HepG2 (cell line): Measurements from ENCODE around the gene RPS6KB1. TPM values are rescaled to one million over a fixed set of nuclear protein-coding genes. Genes with fewer than 3 reads are reported as not detected.

Source experiments
- AHDC1 ChIP-seq: sonication (generic); formaldehyde crosslinking; IDR thresholded peaks from 2 replicates; pipeline ENCODE4 v1.5.1; 2020; ENCODE audit warnings: mild to moderate bottlenecking, missing genetic modification reagents, borderline replicate concordance
- GABPA ChIP-seq, 2 experiments: IDR thresholded peaks; 2 replicates each; pipeline ENCODE4 v1.6.1; 2011 to 2016; ENCODE audit warnings: low read depth in 2 of 2, low read length in 1 of 2, missing biosample characterization in 1 of 2, missing genetic modification characterization in 1 of 2
- JARID2 ChIP-seq: sonication (generic); formaldehyde crosslinking; IDR thresholded peaks from 2 replicates; pipeline ENCODE4 v1.8.1; 2023; ENCODE audit warnings: missing genetic modification reagents, inconsistent platforms; ENCODE audit not compliant: insufficient replicate concordance
- KDM5B ChIP-seq: sonication (generic); formaldehyde crosslinking; IDR thresholded peaks from 2 replicates; pipeline ENCODE4 v1.4.0; 2020; ENCODE audit warnings: missing genetic modification reagents, mild to moderate bottlenecking, borderline replicate concordance
- MYC ChIP-seq: sonication (generic); formaldehyde crosslinking; IDR thresholded peaks from 2 replicates; pipeline ENCODE4 v1.9.0; 2021; ENCODE audit warnings: missing genetic modification reagents, borderline replicate concordance
- POLR2A ChIP-seq, 2 experiments: IDR thresholded peaks; 2 replicates each; pipeline ENCODE4 v1.6.1; 2011; ENCODE audit warnings: low read depth in 2 of 2, low read length in 2 of 2, mild to moderate bottlenecking in 1 of 2, moderate library complexity in 1 of 2; ENCODE audit not compliant: insufficient read depth in 1 of 2
- TFAP4 ChIP-seq: sonication (generic); IDR thresholded peaks from 2 replicates; pipeline ENCODE4 v1.6.1; 2016; ENCODE audit warnings: low read depth, borderline replicate concordance
- TFE3 ChIP-seq: IDR thresholded peaks from 2 replicates; pipeline ENCODE4 v1.6.1; 2016
- TOE1 ChIP-seq: sonication (generic); formaldehyde crosslinking; IDR thresholded peaks from 2 replicates; pipeline ENCODE4 v1.4.0; 2020; ENCODE audit warnings: mild to moderate bottlenecking, missing genetic modification reagents
- TRAFD1 ChIP-seq: sonication (generic); formaldehyde crosslinking; IDR thresholded peaks from 2 replicates; pipeline ENCODE4 v1.5.1; 2020; ENCODE audit warnings: missing genetic modification reagents, mild to moderate bottlenecking, borderline replicate concordance
- ZFP36 ChIP-seq: fragments of 150-350 bp; IDR thresholded peaks from 2 replicates; pipeline ENCODE4 v1.6.1; 2018; ENCODE audit warnings: borderline replicate concordance, low read length, low read depth; ENCODE audit not compliant: partially characterized antibody
- ZMAT5 ChIP-seq: sonication (generic); formaldehyde crosslinking; IDR thresholded peaks from 2 replicates; pipeline ENCODE4 v1.5.0; 2020; ENCODE audit warnings: mild to moderate bottlenecking, low read depth, missing genetic modification reagents, borderline replicate concordance
- ZNF414 ChIP-seq: sonication (generic); formaldehyde crosslinking; IDR thresholded peaks from 2 replicates; pipeline ENCODE4 v1.5.0; 2020; ENCODE audit warnings: missing genetic modification reagents
- ZNF552 ChIP-seq: sonication (generic); formaldehyde crosslinking; IDR thresholded peaks from 2 replicates; pipeline ENCODE4 v1.9.0; 2022; ENCODE audit warnings: missing genetic modification reagents, mild to moderate bottlenecking, borderline replicate concordance
- ZNF670 ChIP-seq: sonication (generic); formaldehyde crosslinking; IDR thresholded peaks from 2 replicates; pipeline ENCODE4 v1.8.0; 2022; ENCODE audit warnings: mild to moderate bottlenecking, missing genetic modification reagents, borderline replicate concordance
- ZNF878 ChIP-seq: sonication (generic); formaldehyde crosslinking; IDR thresholded peaks from 2 replicates; pipeline ENCODE4 v1.8.1; 2023; ENCODE audit warnings: mild to moderate bottlenecking, missing genetic modification reagents, moderate library complexity
- polyA plus RNA-seq, 8 experiments: library from polyadenylated mRNA; depleted of rRNA in 3 of 8; stranded (reverse) in 7 of 8; unstranded in 1 of 8; fragments of >200 nt; fragmentation: Illumina TruSeq in 4 of 8; extraction: Trizol in 4 of 8; gene quantifications; 2 replicates each; pipeline versions ENCODE4 v1.2.1 to v1.2.3, GENCODE V29; 2011 to 2016; ENCODE audit warnings: low read depth in 4 of 8, missing spikeins in 1 of 8, mixed read lengths in 1 of 8; ENCODE audit not compliant: insufficient read depth in 1 of 8
- total RNA-seq, 5 experiments: library from RNA; depleted of rRNA; stranded (reverse); fragments of >200 nt; fragmentation: Illumina TruSeq; extraction: Trizol; gene quantifications; 2 replicates each; pipeline ENCODE4 v1.2.3, GENCODE V29; 2016; ENCODE audit warnings: low read depth in 1 of 5

Gene RPS6KB1
- total and polyA plus RNA-seq, 2 of the 13 experiments (the other 11 are each of a cell fraction or from before 2014, with no cell fraction given) = 16.5 to 42.2 TPM

GRCh38 chr17:59964482-59965328, 71.8 kb downstream of the RPS6KB1 start, which contains the start of gene RNFT1 (continued):
- TF ChIP-seq TFAP4 = no peak
- TF ChIP-seq GABPA (IDR thresholded peaks at IDR 0.05; ENCODE audit: low read depth, low read length) = no peak
- no peak for TF ChIP-seq GABPA (CRISPR knock-in tag; IDR thresholded peaks at IDR 0.05; ENCODE audit: low read depth)
- peak; percentile 80 to 91 for TF ChIP-seq POLR2A (IDR thresholded peaks at IDR 0.05; ENCODE audit: insufficient read depth in 1 of 2, low read depth in 2 of 2, low read length in 2 of 2)
- peak; percentile 87 for TF ChIP-seq ZNF414 (CRISPR knock-in tag)
- TF ChIP-seq ZFP36 = no peak
- no peak for TF ChIP-seq ZMAT5 (CRISPR knock-in tag)
- 0 out of 2 replicates have a peak, but pooled peaks have one; percentile 43 for TF ChIP-seq ZNF670 (CRISPR knock-in tag)
- peak; percentile 88 for TF ChIP-seq KDM5B (CRISPR knock-in tag)
- peak; percentile 3; the same call in 1 of the 2 replicates for TF ChIP-seq AHDC1 (CRISPR knock-in tag)
- TF ChIP-seq JARID2 (CRISPR knock-in tag) = no peak
- TF ChIP-seq TOE1 = peak; percentile 26; the same call in 1 of the 2 replicates
- peak; percentile 36; the same call in 1 of the 2 replicates for TF ChIP-seq MYC (CRISPR knock-in tag)
- peak; percentile 42 for TF ChIP-seq TFE3 (CRISPR knock-in tag)
- no peak; the same call in 1 of the 2 replicates for TF ChIP-seq TRAFD1 (CRISPR knock-in tag)
- TF ChIP-seq ZNF878 (CRISPR knock-in tag) = peak; percentile 55; the same call in 1 of the 2 replicates
- TF ChIP-seq ZNF552 (CRISPR knock-in tag) = no peak
